OCI-LY3 (cell line): Measurements from ENCODE around the gene PTGER2.

Source experiments
- EZH2phosphoT487 ChIP-seq: fragments of 200-600 bp; shearing (Covaris generic); IDR thresholded peaks from 2 replicates; pipeline ENCODE4 v1.6.1; 2018; ENCODE audit warnings: antibody characterized with exemption, mixed run types, low read depth
- TF ChIP-seq, protein P1 (sequence below): fragments of 200-600, 300-600 bp; sonication (generic); IDR thresholded peaks from 2 replicates; pipeline ENCODE4 v1.5.1; 2014; ENCODE audit warnings: antibody characterized with exemption, low read length, low read depth

DNA sequence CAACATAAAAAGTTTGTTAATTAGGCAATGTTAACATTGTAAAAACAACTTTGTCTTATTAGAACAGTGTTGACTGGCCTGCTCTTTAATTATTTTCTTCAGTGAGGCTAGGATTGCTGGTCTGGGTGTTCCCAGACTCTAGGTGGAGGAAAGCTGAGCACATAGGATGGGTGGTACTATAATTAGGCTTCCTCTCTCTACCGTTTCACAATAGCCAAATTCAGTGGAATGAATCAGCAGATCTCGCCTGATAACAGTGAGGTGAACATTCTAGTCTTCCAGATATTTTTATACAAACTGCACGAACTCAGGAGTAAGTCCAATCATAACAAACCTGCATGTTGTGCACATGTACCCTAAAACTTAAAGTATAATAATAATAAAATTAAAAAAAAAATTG, 34.7 kb upstream of the PTGER2 start:
- TF ChIP-seq, protein P1, sequence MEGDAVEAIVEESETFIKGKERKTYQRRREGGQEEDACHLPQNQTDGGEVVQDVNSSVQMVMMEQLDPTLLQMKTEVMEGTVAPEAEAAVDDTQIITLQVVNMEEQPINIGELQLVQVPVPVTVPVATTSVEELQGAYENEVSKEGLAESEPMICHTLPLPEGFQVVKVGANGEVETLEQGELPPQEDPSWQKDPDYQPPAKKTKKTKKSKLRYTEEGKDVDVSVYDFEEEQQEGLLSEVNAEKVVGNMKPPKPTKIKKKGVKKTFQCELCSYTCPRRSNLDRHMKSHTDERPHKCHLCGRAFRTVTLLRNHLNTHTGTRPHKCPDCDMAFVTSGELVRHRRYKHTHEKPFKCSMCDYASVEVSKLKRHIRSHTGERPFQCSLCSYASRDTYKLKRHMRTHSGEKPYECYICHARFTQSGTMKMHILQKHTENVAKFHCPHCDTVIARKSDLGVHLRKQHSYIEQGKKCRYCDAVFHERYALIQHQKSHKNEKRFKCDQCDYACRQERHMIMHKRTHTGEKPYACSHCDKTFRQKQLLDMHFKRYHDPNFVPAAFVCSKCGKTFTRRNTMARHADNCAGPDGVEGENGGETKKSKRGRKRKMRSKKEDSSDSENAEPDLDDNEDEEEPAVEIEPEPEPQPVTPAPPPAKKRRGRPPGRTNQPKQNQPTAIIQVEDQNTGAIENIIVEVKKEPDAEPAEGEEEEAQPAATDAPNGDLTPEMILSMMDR = no peak
- TF ChIP-seq EZH2phosphoT487 = no peak
